Glutamatergic neuron (in vitro differentiated cells): ENCODE measurements around the gene SARM1. TPM values are rescaled to one million over a fixed set of nuclear protein-coding genes. Genes with fewer than 3 reads are reported as not detected.

Experiments
- DNase-seq: peaks from one replicate; pipeline ENCODE4 v3.0.0; 2022
- H3K27ac Mint-ChIP-seq: one replicate; pipeline ENCODE4 v1.8.0; 2020; ENCODE audit warnings: mild to moderate bottlenecking, mixed read lengths, inconsistent platforms; ENCODE audit not compliant: unreplicated experiment
- H3K27me3 Mint-ChIP-seq: one replicate; pipeline ENCODE4 v1.8.0; 2020; ENCODE audit warnings: mild to moderate bottlenecking, moderate library complexity, mixed read lengths, inconsistent platforms; ENCODE audit not compliant: unreplicated experiment
- H3K36me3 Mint-ChIP-seq: one replicate; pipeline ENCODE4 v1.8.0; 2020; ENCODE audit warnings: mild to moderate bottlenecking, mixed read lengths, inconsistent platforms; ENCODE audit not compliant: unreplicated experiment
- H3K4me1 Mint-ChIP-seq: one replicate; pipeline ENCODE4 v1.8.0; 2020; ENCODE audit warnings: mild to moderate bottlenecking, low read depth, mixed read lengths, inconsistent platforms; ENCODE audit not compliant: unreplicated experiment
- H3K4me3 Mint-ChIP-seq: one replicate; pipeline ENCODE4 v1.8.0; 2020; ENCODE audit warnings: mild to moderate bottlenecking, mixed read lengths, inconsistent platforms; ENCODE audit not compliant: unreplicated experiment
- H3K9me3 Mint-ChIP-seq: one replicate; pipeline ENCODE4 v1.8.0; 2020; ENCODE audit warnings: mild to moderate bottlenecking, moderate library complexity, mixed read lengths, inconsistent platforms; ENCODE audit not compliant: unreplicated experiment
- total RNA-seq: library from RNA; stranded (reverse); fragmentation: NEBNext Ultra II Directional; extraction: Animal tissue kit (Norgen Biotek cat#: 25700); gene quantifications from one replicate; pipeline ENCODE4 v1.2.1, GENCODE V29; 2021; ENCODE audit not compliant: unreplicated experiment
- TF ChIP-seq, protein P1 (sequence below): fragments of 200-600 bp; sonication (generic); IDR thresholded peaks from one replicate; pipeline ENCODE4 v1.5.0; 2021; ENCODE audit not compliant: partially characterized antibody, unreplicated experiment

The SARM1 gene
- total RNA-seq, 1 donor from 2014 or later, result 100 TPM

DNA sequence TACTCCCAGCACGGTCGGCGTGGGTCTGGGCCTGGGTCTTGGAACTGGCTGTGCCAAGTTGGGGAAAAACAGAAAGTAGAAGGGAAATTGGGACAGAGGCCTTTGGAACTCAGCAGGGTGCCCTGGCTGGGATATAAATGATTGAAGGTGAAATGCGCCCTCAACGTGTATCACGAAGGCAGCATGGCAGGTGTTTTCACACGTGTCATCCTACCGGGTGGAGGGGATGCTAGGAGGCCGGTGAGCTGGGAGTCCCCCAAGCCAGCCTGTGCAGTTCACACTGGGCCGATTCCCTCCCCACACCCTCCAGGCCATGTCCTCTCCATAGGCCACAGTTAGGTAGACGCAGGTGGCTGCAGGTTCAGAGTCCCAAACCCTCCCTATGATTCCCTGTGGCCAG, 30.0 kb upstream of the SARM1 start:
- Mint-ChIP-seq H3K27ac (no peak overlapping the region), H3K27me3 (no peaks in the 10 kb centered on the region), H3K9me3 (peaks cover 5% of the 10 kb centered on the region), H3K36me3 (no peaks in the 10 kb centered on the region), H3K4me1 (peaks cover 5% of the 10 kb centered on the region), H3K4me3 (no peak overlapping the region)
- TF ChIP-seq, protein P1, sequence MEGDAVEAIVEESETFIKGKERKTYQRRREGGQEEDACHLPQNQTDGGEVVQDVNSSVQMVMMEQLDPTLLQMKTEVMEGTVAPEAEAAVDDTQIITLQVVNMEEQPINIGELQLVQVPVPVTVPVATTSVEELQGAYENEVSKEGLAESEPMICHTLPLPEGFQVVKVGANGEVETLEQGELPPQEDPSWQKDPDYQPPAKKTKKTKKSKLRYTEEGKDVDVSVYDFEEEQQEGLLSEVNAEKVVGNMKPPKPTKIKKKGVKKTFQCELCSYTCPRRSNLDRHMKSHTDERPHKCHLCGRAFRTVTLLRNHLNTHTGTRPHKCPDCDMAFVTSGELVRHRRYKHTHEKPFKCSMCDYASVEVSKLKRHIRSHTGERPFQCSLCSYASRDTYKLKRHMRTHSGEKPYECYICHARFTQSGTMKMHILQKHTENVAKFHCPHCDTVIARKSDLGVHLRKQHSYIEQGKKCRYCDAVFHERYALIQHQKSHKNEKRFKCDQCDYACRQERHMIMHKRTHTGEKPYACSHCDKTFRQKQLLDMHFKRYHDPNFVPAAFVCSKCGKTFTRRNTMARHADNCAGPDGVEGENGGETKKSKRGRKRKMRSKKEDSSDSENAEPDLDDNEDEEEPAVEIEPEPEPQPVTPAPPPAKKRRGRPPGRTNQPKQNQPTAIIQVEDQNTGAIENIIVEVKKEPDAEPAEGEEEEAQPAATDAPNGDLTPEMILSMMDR, result no peak
- no peak for DNase-seq

DNA sequence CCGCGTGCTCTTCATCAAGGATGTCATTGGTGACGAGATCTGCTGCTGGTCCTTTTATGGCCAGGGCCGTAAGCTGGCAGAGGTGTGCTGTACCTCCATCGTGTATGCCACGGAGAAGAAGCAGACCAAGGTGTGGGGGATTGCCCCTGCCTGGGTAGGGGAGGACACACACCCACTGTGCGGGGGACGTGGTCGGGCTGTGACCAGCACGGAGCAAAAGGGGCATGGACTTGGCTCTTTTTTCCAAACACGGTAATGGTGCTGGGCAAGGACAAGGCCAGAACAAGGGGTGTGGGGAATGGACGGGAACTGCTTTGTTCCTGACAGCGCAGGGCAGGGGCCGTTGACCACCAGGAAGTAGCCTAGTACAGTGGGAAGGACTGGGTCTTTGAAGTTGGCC, 29.2 kb upstream of the SARM1 start:
- Mint-ChIP-seq H3K27me3 (no peaks in the 10 kb centered on the region), H3K4me3 (no peak overlapping the region), H3K4me1 (no peaks in the 10 kb centered on the region), H3K27ac (no peak overlapping the region), H3K36me3 (no peaks in the 10 kb centered on the region), H3K9me3 (no peaks in the 10 kb centered on the region)
- no peak for DNase-seq
- TF ChIP-seq, protein P1, result no peak

GRCh38 chr17:28343491-28343932, 28.0 kb upstream of the SARM1 start:
- no peaks in the 10 kb centered on the region for H3K9me3 Mint-ChIP-seq
- H3K27ac Mint-ChIP-seq, result no peak overlapping the region
- TF ChIP-seq, protein P1, result no peak
- peaks cover 1% of the 10 kb centered on the region for H3K27me3 Mint-ChIP-seq
- no peak for DNase-seq
- no peak overlapping the region for H3K4me3 Mint-ChIP-seq
- H3K36me3 Mint-ChIP-seq, result no peaks in the 10 kb centered on the region
- no peaks in the 10 kb centered on the region for H3K4me1 Mint-ChIP-seq

DNA sequence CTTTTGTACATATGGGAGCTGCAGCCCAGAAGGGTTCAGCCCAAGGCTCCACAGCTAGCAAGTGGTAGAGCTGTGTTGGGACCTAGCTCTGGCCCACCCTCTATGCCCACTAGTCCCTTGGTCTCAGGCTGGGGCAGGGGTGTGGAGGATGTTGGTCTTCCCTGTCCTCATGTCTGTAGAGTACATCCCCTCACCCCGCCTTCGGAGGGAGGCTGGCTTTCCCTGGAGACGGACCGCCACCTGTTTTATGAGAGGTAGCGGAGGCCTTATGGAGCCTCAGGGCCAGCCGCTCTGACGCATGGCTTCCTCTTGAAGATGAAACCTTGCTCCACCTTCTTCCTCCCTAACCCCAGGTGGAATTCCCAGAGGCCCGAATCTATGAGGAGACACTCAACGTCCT, 27.5 kb upstream of the SARM1 start:
- Mint-ChIP-seq H3K27ac (no peak overlapping the region), H3K4me1 (no peaks in the 10 kb centered on the region), H3K9me3 (no peaks in the 10 kb centered on the region), H3K4me3 (no peak overlapping the region), H3K36me3 (no peaks in the 10 kb centered on the region), H3K27me3 (peaks cover 1% of the 10 kb centered on the region)
- no peak for DNase-seq
- TF ChIP-seq, protein P1, result no peak

GRCh38 chr17:28344435-28344901, 27.0 kb upstream of the SARM1 start:
- TF ChIP-seq, protein P1, result no peak

More at GRCh38 chr17:28344435-28344901, 27.0 kb upstream of the SARM1 start:
- no peaks in the 10 kb centered on the region for H3K9me3 Mint-ChIP-seq
- H3K4me3 Mint-ChIP-seq, result no peak overlapping the region
- DNase-seq, result no peak
- H3K36me3 Mint-ChIP-seq, result no peaks in the 10 kb centered on the region
- no peaks in the 10 kb centered on the region for H3K4me1 Mint-ChIP-seq
- H3K27me3 Mint-ChIP-seq, result peaks cover 1% of the 10 kb centered on the region
- no peak overlapping the region for H3K27ac Mint-ChIP-seq
